ENCODE measurements around the gene ORC5. TPM values are rescaled to one million over a fixed set of nuclear protein-coding genes. Genes with fewer than 3 reads are reported as not detected.

ORC5 gene
- total RNA-seq, 1 experiment from 2014 or later, result 25.9 TPM

DNA sequence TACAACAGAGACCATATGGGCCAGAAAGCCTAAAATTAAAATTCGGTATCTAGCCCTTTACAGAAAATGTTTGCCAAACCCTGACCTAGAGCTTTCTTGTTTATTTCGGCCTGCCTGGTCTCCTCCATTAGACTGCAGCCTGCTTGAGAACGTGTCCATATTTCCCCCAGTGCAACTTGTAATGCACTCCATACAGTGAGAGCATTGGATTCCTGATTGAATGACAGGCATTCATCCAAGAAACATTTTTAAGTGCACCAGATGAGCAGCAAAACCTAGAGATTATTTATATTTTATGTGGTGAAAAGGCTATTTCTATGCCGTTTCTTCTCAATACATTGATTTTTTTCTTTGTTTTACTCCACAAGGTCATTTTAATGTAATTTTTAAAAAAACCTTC, 47.4 kb upstream of the ORC5 start:
- H3K79me1 ChIP-seq (ENCODE audit: insufficient read depth, low read depth, low read length, poor library complexity, severe bottlenecking), result no peaks in the 10 kb centered on the region
- no peak overlapping the region for H4K8ac ChIP-seq (replicated peaks; ENCODE audit: insufficient read length, low read depth, low read length)
- Mint-ChIP-seq H3K27me3 (ENCODE audit: low read depth) (peaks cover 5% of the 10 kb centered on the region), H3K4me3 (no peak overlapping the region), H3K4me1 (no peaks in the 10 kb centered on the region), H3K27ac (no peak overlapping the region), H3K9me3 (no peaks in the 10 kb centered on the region; a peak in 1 of 5 replicates), H3K36me3 (ENCODE audit: insufficient read depth in 1 of 3, low read depth in 3 of 3) (peaks cover 0 to 4% (median 0%) of the 10 kb centered on the region in 3 experiments; a peak in 1 of 7 replicates)
- no peak overlapping the region for H2AK5ac ChIP-seq (ENCODE audit: insufficient read length, low read length)
- H3K4ac ChIP-seq (ENCODE audit: low read depth, low read length), result no peak overlapping the region
- no CpG with 5 or more reads among the region's 4 CpGs for WGBS (ENCODE audit: extremely low coverage, insufficient read length, low lambda C conversion rate)
- no peaks in the 10 kb centered on the region for H4K20me1 ChIP-seq (ENCODE audit: control insufficient read depth, insufficient read depth, insufficient read length)
- no peak overlapping the region for H2BK120ac ChIP-seq (ENCODE audit: low read depth, low read length, poor library complexity, severe bottlenecking)
- H2BK15ac ChIP-seq (ENCODE audit: low read depth, low read length), result no peak overlapping the region
- H4K91ac ChIP-seq (ENCODE audit: insufficient read length, low read depth, low read length), result no peak overlapping the region
- no peaks in the 10 kb centered on the region for H3K27me3 ChIP-seq (ENCODE audit: insufficient read depth, low read length)
- no peak overlapping the region for H3K14ac ChIP-seq (ENCODE audit: insufficient read depth, low read length)
- no peak overlapping the region for H3K23ac ChIP-seq (ENCODE audit: insufficient read length, low read depth, low read length)
- H2AFZ ChIP-seq (ENCODE audit: low read length), result no peak overlapping the region
- H2BK5ac ChIP-seq (ENCODE audit: insufficient read length, low read length), result no peak overlapping the region
- H4K5ac ChIP-seq (ENCODE audit: insufficient read length, low read depth, low read length), result no peak overlapping the region
- TF ChIP-seq, protein P1, sequence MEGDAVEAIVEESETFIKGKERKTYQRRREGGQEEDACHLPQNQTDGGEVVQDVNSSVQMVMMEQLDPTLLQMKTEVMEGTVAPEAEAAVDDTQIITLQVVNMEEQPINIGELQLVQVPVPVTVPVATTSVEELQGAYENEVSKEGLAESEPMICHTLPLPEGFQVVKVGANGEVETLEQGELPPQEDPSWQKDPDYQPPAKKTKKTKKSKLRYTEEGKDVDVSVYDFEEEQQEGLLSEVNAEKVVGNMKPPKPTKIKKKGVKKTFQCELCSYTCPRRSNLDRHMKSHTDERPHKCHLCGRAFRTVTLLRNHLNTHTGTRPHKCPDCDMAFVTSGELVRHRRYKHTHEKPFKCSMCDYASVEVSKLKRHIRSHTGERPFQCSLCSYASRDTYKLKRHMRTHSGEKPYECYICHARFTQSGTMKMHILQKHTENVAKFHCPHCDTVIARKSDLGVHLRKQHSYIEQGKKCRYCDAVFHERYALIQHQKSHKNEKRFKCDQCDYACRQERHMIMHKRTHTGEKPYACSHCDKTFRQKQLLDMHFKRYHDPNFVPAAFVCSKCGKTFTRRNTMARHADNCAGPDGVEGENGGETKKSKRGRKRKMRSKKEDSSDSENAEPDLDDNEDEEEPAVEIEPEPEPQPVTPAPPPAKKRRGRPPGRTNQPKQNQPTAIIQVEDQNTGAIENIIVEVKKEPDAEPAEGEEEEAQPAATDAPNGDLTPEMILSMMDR (conservative IDR thresholded peaks at IDR 0.05), result no peak
- no peak overlapping the region for H3K18ac ChIP-seq (ENCODE audit: insufficient read length, low read depth, low read length)
- no peak overlapping the region for H3K4me2 ChIP-seq (ENCODE audit: insufficient read depth, insufficient read length, low read length)
- H3K4me1 ChIP-seq (ENCODE audit: insufficient read depth, low read length), result no peaks in the 10 kb centered on the region
- DNase-seq, result no peak
- H3K79me2 ChIP-seq (ENCODE audit: insufficient read depth, low read length), result no peaks in the 10 kb centered on the region
- no peak overlapping the region for H2BK12ac ChIP-seq (ENCODE audit: insufficient read length, low read depth, low read length)
- no peak overlapping the region for H3K9ac ChIP-seq (ENCODE audit: extremely low read depth, insufficient read length, low read length)
- H3K56ac ChIP-seq (ENCODE audit: insufficient read length, low read depth, low read length), result no peak overlapping the region
- no peak overlapping the region for H3T11ph ChIP-seq (ENCODE audit: low read length)
- no peak overlapping the region for H3K27ac ChIP-seq (ENCODE audit: insufficient read length, low read depth, low read length)
- H2BK20ac ChIP-seq (ENCODE audit: low read depth, low read length, poor library complexity, severe bottlenecking), result no peak overlapping the region
- H3K23me2 ChIP-seq (ENCODE audit: insufficient read length, low read depth, low read length, poor library complexity, severe bottlenecking), result no peaks in the 10 kb centered on the region
- no peaks in the 10 kb centered on the region for H3K9me3 ChIP-seq (ENCODE audit: control insufficient read depth, low read depth, low read length)
